Placental epithelial cell (primary cell): Measurements from ENCODE around the gene PDCD2. TPM values are rescaled to one million over a fixed set of nuclear protein-coding genes. Genes with fewer than 3 reads are reported as not detected.

Experiments
- total RNA-seq: library from RNA; depleted of rRNA; stranded (reverse); fragments of >200 nt; gene quantifications from 2 replicates; pipeline ENCODE4 v1.2.3, GENCODE V29; 2012

PDCD2 gene
- 39.3 and 80.6 TPM in 2 replicates for total RNA-seq

GRCh38 chr6:170584181-170584953 is at the start of gene PDCD2:
Gene PDCD2 (minus strand): TSS chr6:170584637. CDS start chr6:170584581, 56 bp downstream.

DNA sequence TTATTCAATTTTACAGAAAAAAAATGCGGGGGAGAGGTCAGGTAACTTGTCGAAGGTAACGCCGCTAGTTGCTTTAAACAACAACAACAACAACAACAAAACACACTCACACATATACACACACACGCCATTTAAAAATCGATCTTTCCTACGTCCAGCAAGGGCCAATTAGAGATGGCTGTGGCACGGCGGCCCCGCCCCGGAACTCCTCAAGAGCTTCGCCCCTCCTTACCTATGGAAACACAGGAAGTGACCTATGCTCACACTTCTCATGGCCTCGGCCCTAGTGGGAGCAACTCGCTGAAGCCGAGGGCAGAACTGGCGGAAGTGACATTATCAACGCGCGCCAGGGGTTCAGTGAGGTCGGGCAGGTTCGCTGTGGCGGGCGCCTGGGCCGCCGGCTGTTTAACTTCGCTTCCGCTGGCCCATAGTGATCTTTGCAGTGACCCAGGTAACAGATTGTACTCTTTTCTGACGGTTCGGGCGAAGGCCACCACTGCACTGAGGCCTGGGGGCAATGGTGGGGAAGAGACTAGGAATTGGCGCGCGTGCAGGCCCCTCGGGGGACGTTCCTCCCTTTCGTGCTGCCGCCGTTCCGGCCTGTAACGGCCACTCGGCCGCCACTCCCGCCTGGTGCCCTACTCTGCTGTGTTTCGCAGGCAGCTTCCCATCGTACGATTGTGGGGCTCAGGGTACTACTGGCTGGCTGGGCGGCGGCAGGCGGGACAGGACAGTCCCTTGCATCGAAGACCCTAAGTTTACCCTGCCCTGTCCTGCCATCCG is 30.2 kb downstream of the PDCD2 start, which contains the start of gene TBP:
Gene TBP, plus strand, starts transcription at position 357 of the 783 bp plus-strand sequence. CDS start 2,661 bp downstream, outside the sequence.

GRCh38 chr6:170552765-170553533 is 31.5 kb downstream of the PDCD2 start, which contains the start of gene PSMB1:
Gene PSMB1 (minus strand): TSS chr6:170553307. CDS start chr6:170553242, 65 bp downstream.

Other genes starting within 250 kb of the PDCD2 start
- gene PSMB1, start 31.3 kb downstream of the PDCD2 start, total RNA-seq = 211 and 252 TPM in 2 replicates
- gene TBP, start 30.3 kb downstream of the PDCD2 start, total RNA-seq = 15.3 and 18.7 TPM in 2 replicates